ENCODE results near the gene MRGPRE. TPM values are rescaled to one million over a fixed set of nuclear protein-coding genes. Genes with fewer than 3 reads are reported as not detected.

The MRGPRE gene
- polyA plus RNA-seq, 3 donors from 2014 or later = not detected

GRCh38 chr11:3231550-3231850 lies 717 bp downstream of the MRGPRE start:
- Mint-ChIP-seq H3K27ac (no peak overlapping the region), H3K36me3 (no peaks in the 10 kb centered on the region), H3K27me3 (ENCODE audit: low read depth in 3 of 3) (peaks cover 0 to 6% (median 2%) of the 10 kb centered on the region in 3 donors), H3K4me3 (no peak overlapping the region), H3K9me3 (no peaks in the 10 kb centered on the region), H3K4me1 (no peaks in the 10 kb centered on the region)
- DNase-seq = no peak

GRCh38 chr11:3230636-3231549 lies 1.3 kb downstream of the MRGPRE start:
- no peak overlapping the region for H3K27ac Mint-ChIP-seq
- H3K9me3 Mint-ChIP-seq = no peaks in the 10 kb centered on the region
- H3K4me3 Mint-ChIP-seq = no peak overlapping the region
- DNase-seq = no peak
- no peaks in the 10 kb centered on the region for H3K36me3 Mint-ChIP-seq
- no peaks in the 10 kb centered on the region for H3K4me1 Mint-ChIP-seq
- peaks cover 0 to 6% (median 2%) of the 10 kb centered on the region in 3 donors for H3K27me3 Mint-ChIP-seq (ENCODE audit: low read depth in 3 of 3)

GRCh38 chr11:3229673-3230630 lies 2.3 kb downstream of the MRGPRE start:
- H3K36me3 Mint-ChIP-seq = no peaks in the 10 kb centered on the region
- H3K9me3 Mint-ChIP-seq = no peaks in the 10 kb centered on the region
- no peak overlapping the region for H3K27ac Mint-ChIP-seq
- H3K27me3 Mint-ChIP-seq (ENCODE audit: low read depth in 3 of 3) = peaks cover 0 to 6% (median 2%) of the 10 kb centered on the region in 3 donors
- no peak overlapping the region for H3K4me3 Mint-ChIP-seq
- DNase-seq = no peak
- no peaks in the 10 kb centered on the region for H3K4me1 Mint-ChIP-seq

- peaks cover 0 to 2% (median 2%) of the 10 kb centered on the region in 3 donors for H3K27me3 Mint-ChIP-seq (ENCODE audit: low read depth in 3 of 3)
- peaks cover 0 to 2% of the 10 kb centered on the region in 2 donors for H3K4me1 Mint-ChIP-seq
- no peaks in the 10 kb centered on the region for H3K36me3 Mint-ChIP-seq
- H3K4me3 Mint-ChIP-seq = no peak overlapping the region
- no peaks in the 10 kb centered on the region for H3K9me3 Mint-ChIP-seq
- H3K27ac Mint-ChIP-seq = no peak overlapping the region
- DNase-seq = no peak
These were observed 3.8 kb downstream of the MRGPRE start for GRCh38 chr11:3228445-3228829.

- peaks cover 4 to 7% of the 10 kb centered on the region in 2 donors for H3K4me1 Mint-ChIP-seq
- peaks cover 0 to 2% (median 0%) of the 10 kb centered on the region in 3 donors for H3K27me3 Mint-ChIP-seq (ENCODE audit: low read depth in 3 of 3)
- H3K4me3 Mint-ChIP-seq = no peak overlapping the region
- H3K27ac Mint-ChIP-seq = no peak overlapping the region
- H3K36me3 Mint-ChIP-seq = no peaks in the 10 kb centered on the region
- H3K9me3 Mint-ChIP-seq = no peaks in the 10 kb centered on the region
- no peak for DNase-seq
These were observed 4.4 kb downstream of the MRGPRE start for GRCh38 chr11:3227568-3228444.

- H3K9me3 Mint-ChIP-seq = no peaks in the 10 kb centered on the region
- H3K27me3 Mint-ChIP-seq (ENCODE audit: low read depth in 3 of 3) = peaks cover 0 to 2% (median 2%) of the 10 kb centered on the region in 3 donors
- no peak overlapping the region for H3K27ac Mint-ChIP-seq
- H3K4me1 Mint-ChIP-seq = peaks cover 7 to 9% of the 10 kb centered on the region in 2 donors
- no peak overlapping the region for H3K4me3 Mint-ChIP-seq
- no peaks in the 10 kb centered on the region for H3K36me3 Mint-ChIP-seq
- no peak for DNase-seq
These were observed 5.2 kb downstream of the MRGPRE start for GRCh38 chr11:3226846-3227567.

- peaks cover 0 to 5% (median 4%) of the 10 kb centered on the region in 3 donors for H3K27me3 Mint-ChIP-seq (ENCODE audit: low read depth in 3 of 3)
- no peaks in the 10 kb centered on the region for H3K9me3 Mint-ChIP-seq
- no peak overlapping the region for H3K4me3 Mint-ChIP-seq
- H3K27ac Mint-ChIP-seq = no peak overlapping the region
- no peak for DNase-seq
- H3K36me3 Mint-ChIP-seq = no peaks in the 10 kb centered on the region
- H3K4me1 Mint-ChIP-seq = peaks cover 7 to 9% of the 10 kb centered on the region in 2 donors
These were observed 6.1 kb downstream of the MRGPRE start for GRCh38 chr11:3225826-3226750.

GRCh38 chr11:3225159-3225758 lies 7.0 kb downstream of the MRGPRE start:
- H3K9me3 Mint-ChIP-seq = no peaks in the 10 kb centered on the region
- DNase-seq = no peak
- H3K27me3 Mint-ChIP-seq (ENCODE audit: low read depth in 3 of 3) = peaks cover 0 to 5% (median 4%) of the 10 kb centered on the region in 3 donors
- peaks cover 7 to 9% of the 10 kb centered on the region in 2 donors for H3K4me1 Mint-ChIP-seq
- H3K27ac Mint-ChIP-seq = no peak overlapping the region
- H3K36me3 Mint-ChIP-seq = no peaks in the 10 kb centered on the region
- H3K4me3 Mint-ChIP-seq = no peak overlapping the region

GRCh38 chr11:3224401-3225057 lies 7.7 kb downstream of the MRGPRE start:
- peaks cover 0 to 3% (median 0%) of the 10 kb centered on the region in 3 donors for H3K36me3 Mint-ChIP-seq
- H3K27me3 Mint-ChIP-seq (ENCODE audit: low read depth in 3 of 3) = peaks cover 0 to 7% (median 4%) of the 10 kb centered on the region in 3 donors
- H3K9me3 Mint-ChIP-seq = no peaks in the 10 kb centered on the region
- no peak for DNase-seq
- no peak overlapping the region for H3K4me3 Mint-ChIP-seq
- no peak overlapping the region for H3K27ac Mint-ChIP-seq
- H3K4me1 Mint-ChIP-seq = peaks cover 7 to 9% of the 10 kb centered on the region in 2 donors

- H3K27ac Mint-ChIP-seq = no peak overlapping the region
- DNase-seq = no peak
These were observed 8.3 kb downstream of the MRGPRE start for GRCh38 chr11:3223932-3224381.

More at GRCh38 chr11:3223932-3224381, 8.3 kb downstream of the MRGPRE start:
- Mint-ChIP-seq H3K4me3 (no peak overlapping the region), H3K36me3 (peaks cover 0 to 3% (median 0%) of the 10 kb centered on the region in 3 donors), H3K4me1 (peaks cover 7 to 9% of the 10 kb centered on the region in 2 donors), H3K27me3 (ENCODE audit: low read depth in 3 of 3) (peaks cover 0 to 7% (median 4%) of the 10 kb centered on the region in 3 donors), H3K9me3 (no peaks in the 10 kb centered on the region)
